Lower lobe of right lung (tissue), 2 donors: Measurements from ENCODE around the gene APOO. TPM values are rescaled to one million over a fixed set of nuclear protein-coding genes. Genes with fewer than 3 reads are reported as not detected.
"Not testable (repeated sequence)": the region's sequence is repeated elsewhere in the genome, so short reads cannot be mapped to it uniquely, and the experiment has no call there.

Experiments used
- ATAC-seq, 2 donors: fragments of 200-7000 bp; cut with Tn5 transposase; one replicate each; pipeline ENCODE4 v1.9.1; 2020 to 2022; ENCODE audit warnings: mild to moderate bottlenecking in 2 of 2, moderate library complexity in 2 of 2
- DNase-seq: peaks from one replicate; pipeline ENCODE4 v3.0.0-alpha.2; 2020
- H3K27ac ChIP-seq: fragments of 200-600 bp; one replicate; pipeline ENCODE4 v1.8.0; 2022
- H3K27me3 ChIP-seq: fragments of 200-600 bp; one replicate; pipeline ENCODE4 v1.8.0; 2022; ENCODE audit warnings: low read depth
- H3K36me3 ChIP-seq: fragments of 200-600 bp; one replicate; pipeline ENCODE4 v1.8.0; 2022; ENCODE audit warnings: mild to moderate bottlenecking
- H3K4me1 ChIP-seq: fragments of 200-600 bp; one replicate; pipeline ENCODE4 v1.8.0; 2022
- H3K4me3 ChIP-seq: fragments of 200-600 bp; one replicate; pipeline ENCODE4 v1.8.0; 2022; ENCODE audit warnings: mild to moderate bottlenecking
- H3K9me3 ChIP-seq: fragments of 200-600 bp; one replicate; pipeline ENCODE4 v1.8.0; 2022
- CTCF ChIP-seq: fragments of 200-600 bp; IDR thresholded peaks from one replicate; pipeline ENCODE4 v1.8.0; 2022; ENCODE audit warnings: antibody characterized with exemption, mild to moderate bottlenecking
- intact Hi-C: fragments of 100-400 bp; cut with DNase I; formaldehyde crosslinking; loops from one replicate; pipeline ENCODE4 v1.11.0; 2022
- total RNA-seq: library from RNA; stranded (reverse); fragmentation: NEBNext Ultra II Directional; extraction: Animal tissue kit (Norgen Biotek cat#: 25700); gene quantifications from one replicate; pipeline ENCODE4 v1.2.1, GENCODE V29; 2021
- donor health status: DM: no; HTN: yes; CAD: no; lungs with severe emphysema.

APOO gene
- total RNA-seq, 1 donor from 2014 or later: 15.9 TPM

- ATAC-seq (no peak), DNase-seq (no peak)
- H3K4me3 ChIP-seq: no peak overlapping the region
- H3K36me3 ChIP-seq: no peaks in the 10 kb centered on the region
- no peak for TF ChIP-seq CTCF
- H3K27ac ChIP-seq: no peak overlapping the region
- peaks cover 5% of the 10 kb centered on the region for H3K4me1 ChIP-seq
- no peaks in the 10 kb centered on the region for H3K27me3 ChIP-seq
- intact Hi-C loops: no loop called here
- H3K9me3 ChIP-seq: no peaks in the 10 kb centered on the region
These were observed 37.7 kb downstream of the APOO start for GRCh38 chrX:23870041-23870440.

GRCh38 chrX:23864742-23865326 is 42.9 kb downstream of the APOO start:
- Histone ChIP-seq H3K27ac (no peak overlapping the region), H3K4me1 (no peaks in the 10 kb centered on the region), H3K36me3 (no peaks in the 10 kb centered on the region), H3K9me3 (no peaks in the 10 kb centered on the region), H3K27me3 (no peaks in the 10 kb centered on the region), H3K4me3 (no peak overlapping the region)
- TF ChIP-seq CTCF: no peak
- ATAC-seq: no peak
- intact Hi-C loops: no loop called here
- DNase-seq: no peak

- intact Hi-C loops, H3K27me3 ChIP-seq, ATAC-seq, DNase-seq, H3K27ac ChIP-seq, H3K4me1 ChIP-seq, H3K4me3 ChIP-seq, H3K36me3 ChIP-seq, H3K9me3 ChIP-seq: not testable (repeated sequence)
These were observed 45.8 kb downstream of the APOO start for GRCh38 chrX:23861952-23862351.

- Histone ChIP-seq H3K27ac (no peak overlapping the region), H3K4me1 (no peaks in the 10 kb centered on the region), H3K9me3 (no peaks in the 10 kb centered on the region), H3K36me3 (no peaks in the 10 kb centered on the region), H3K4me3 (no peak overlapping the region), H3K27me3 (no peaks in the 10 kb centered on the region)
- DNase-seq (no peak), ATAC-seq (no peak)
- intact Hi-C loops: no loop called here
- no peak for TF ChIP-seq CTCF
These were observed 46.4 kb downstream of the APOO start for GRCh38 chrX:23861215-23861896.

GRCh38 chrX:23859238-23859637 is 48.5 kb downstream of the APOO start:
- DNase-seq, H3K36me3 ChIP-seq, H3K27ac ChIP-seq, H3K9me3 ChIP-seq, H3K4me3 ChIP-seq, intact Hi-C loops, H3K27me3 ChIP-seq, ATAC-seq, H3K4me1 ChIP-seq: not testable (repeated sequence)

- ATAC-seq (no peak), DNase-seq (no peak)
- TF ChIP-seq CTCF: no peak
- H3K4me3 ChIP-seq: no peak overlapping the region
- H3K27ac ChIP-seq: no peak overlapping the region
- no peaks in the 10 kb centered on the region for H3K4me1 ChIP-seq
- no peaks in the 10 kb centered on the region for H3K27me3 ChIP-seq
- H3K36me3 ChIP-seq: no peaks in the 10 kb centered on the region
- no peaks in the 10 kb centered on the region for H3K9me3 ChIP-seq
- intact Hi-C loops: no loop called here
These were observed 49.8 kb downstream of the APOO start for GRCh38 chrX:23857935-23858334.
